SK-N-SH treated with all-trans-retinoic acid at 6 μM for 48 hours (cell line): ENCODE measurements around the gene ICA1.

Source experiments
- ATAC-seq: fragments of 200-7000 bp; cut with Tn5 transposase; 3 replicates; pipeline ENCODE4 v1.9.1; 2020; ENCODE audit warnings: mild to moderate bottlenecking, moderate library complexity
- BACH2 ChIP-seq: fragments of 250-450 bp; sonication (Bioruptor Pico); IDR thresholded peaks from 2 replicates; pipeline ENCODE4 v1.9.0; 2021; ENCODE audit warnings: mild to moderate bottlenecking, borderline replicate concordance
- CREB5 ChIP-seq: fragments of 250-450 bp; sonication (Bioruptor Pico); IDR thresholded peaks from 2 replicates; pipeline ENCODE4 v1.5.1; 2020; ENCODE audit warnings: low read depth, mild to moderate bottlenecking, moderate library complexity
- CSDC2 ChIP-seq: fragments of 250-450 bp; sonication (Bioruptor Pico); IDR thresholded peaks from 2 replicates; pipeline ENCODE4 v1.5.0; 2020; ENCODE audit warnings: mild to moderate bottlenecking, moderate library complexity
- ESRRG ChIP-seq: fragments of 250-450 bp; sonication (Bioruptor Pico); IDR thresholded peaks from 2 replicates; pipeline ENCODE4 v1.6.1; 2021; ENCODE audit warnings: mild to moderate bottlenecking
- GLIS3 ChIP-seq: fragments of 250-450 bp; sonication (Bioruptor Pico); IDR thresholded peaks from 2 replicates; pipeline ENCODE4 v1.5.0; 2020; ENCODE audit warnings: mild to moderate bottlenecking, moderate library complexity
- ISL1 ChIP-seq: fragments of 250-450 bp; sonication (Bioruptor Pico); IDR thresholded peaks from 2 replicates; pipeline ENCODE4 v2.1.2; 2022; ENCODE audit warnings: mild to moderate bottlenecking, moderate library complexity
- OSR1 ChIP-seq: fragments of 250-450 bp; sonication (Bioruptor Pico); IDR thresholded peaks from 2 replicates; pipeline ENCODE4 v1.8.0; 2022; ENCODE audit warnings: moderate library complexity, mild to moderate bottlenecking, inconsistent platforms
- PPARA ChIP-seq: fragments of 250-450 bp; sonication (Bioruptor Pico); IDR thresholded peaks from 2 replicates; pipeline ENCODE4 v1.5.0; 2020; ENCODE audit warnings: mild to moderate bottlenecking, borderline replicate concordance
- RARB ChIP-seq: fragments of 250-450 bp; sonication (Bioruptor Pico); IDR thresholded peaks from 2 replicates; pipeline ENCODE4 v1.8.0; 2021; ENCODE audit warnings: mild to moderate bottlenecking, moderate library complexity
- TCF4 ChIP-seq: fragments of 250-450 bp; sonication (Bioruptor Pico); IDR thresholded peaks from 2 replicates; pipeline ENCODE4 v1.8.0; 2021; ENCODE audit warnings: mild to moderate bottlenecking, moderate library complexity, borderline replicate concordance
- TSHZ2 ChIP-seq: fragments of 250-450 bp; sonication (Bioruptor Pico); IDR thresholded peaks from 2 replicates; pipeline ENCODE4 v1.5.0; 2020; ENCODE audit warnings: mild to moderate bottlenecking, moderate library complexity
- ZC3H10 ChIP-seq: fragments of 250-450 bp; sonication (Bioruptor Pico); IDR thresholded peaks from 2 replicates; pipeline ENCODE4 v1.5.1; 2021; ENCODE audit warnings: mild to moderate bottlenecking, moderate library complexity
- ZFP30 ChIP-seq: fragments of 450-650 bp; formaldehyde crosslinking; IDR thresholded peaks from 2 replicates; pipeline ENCODE4 v1.5.0; 2022; ENCODE audit warnings: mild to moderate bottlenecking, moderate library complexity
- ZNF70 ChIP-seq: fragments of 450-650 bp; formaldehyde crosslinking; IDR thresholded peaks from 2 replicates; pipeline ENCODE4 v1.5.0; 2020; ENCODE audit warnings: mild to moderate bottlenecking, moderate library complexity
- ZNF8 ChIP-seq: fragments of 450-650 bp; formaldehyde crosslinking; IDR thresholded peaks from 2 replicates; pipeline ENCODE4 v1.5.0; 2020; ENCODE audit warnings: mild to moderate bottlenecking, moderate library complexity
- TF ChIP-seq, protein P1 (sequence below): fragments of 250-450 bp; sonication (Bioruptor Pico); IDR thresholded peaks from 2 replicates; pipeline ENCODE4 v1.8.0; 2020; ENCODE audit warnings: mild to moderate bottlenecking, moderate library complexity, borderline replicate concordance
- TF ChIP-seq, protein P2 (sequence below): fragments of 250-450 bp; sonication (Bioruptor Pico); IDR thresholded peaks from 2 replicates; pipeline ENCODE4 v1.8.0; 2021; ENCODE audit warnings: low read depth, mild to moderate bottlenecking, moderate library complexity, borderline replicate concordance
- TF ChIP-seq, protein P3 (sequence below): fragments of 250-450 bp; sonication (Bioruptor Pico); IDR thresholded peaks from 2 replicates; pipeline ENCODE4 v1.5.1; 2021; ENCODE audit warnings: mild to moderate bottlenecking, moderate library complexity

The ICA1 gene

GRCh38 chr7:8133188-8133848 lies 128.6 kb downstream of the ICA1 start:
- ATAC-seq = no peak
- no peak for TF ChIP-seq ISL1 (CRISPR knock-in tag)
- TF ChIP-seq ZFP30 (CRISPR knock-in tag) = no peak
- TF ChIP-seq OSR1 (CRISPR knock-in tag) = no peak
- TF ChIP-seq PPARA (CRISPR knock-in tag) = no peak
- TF ChIP-seq RARB = no peak

GRCh38 chr7:8131694-8132605 lies 130.0 kb downstream of the ICA1 start:
- no peak for TF ChIP-seq CSDC2 (CRISPR knock-in tag)
- TF ChIP-seq ZFP30 (CRISPR knock-in tag) = no peak
- TF ChIP-seq, protein P1, sequence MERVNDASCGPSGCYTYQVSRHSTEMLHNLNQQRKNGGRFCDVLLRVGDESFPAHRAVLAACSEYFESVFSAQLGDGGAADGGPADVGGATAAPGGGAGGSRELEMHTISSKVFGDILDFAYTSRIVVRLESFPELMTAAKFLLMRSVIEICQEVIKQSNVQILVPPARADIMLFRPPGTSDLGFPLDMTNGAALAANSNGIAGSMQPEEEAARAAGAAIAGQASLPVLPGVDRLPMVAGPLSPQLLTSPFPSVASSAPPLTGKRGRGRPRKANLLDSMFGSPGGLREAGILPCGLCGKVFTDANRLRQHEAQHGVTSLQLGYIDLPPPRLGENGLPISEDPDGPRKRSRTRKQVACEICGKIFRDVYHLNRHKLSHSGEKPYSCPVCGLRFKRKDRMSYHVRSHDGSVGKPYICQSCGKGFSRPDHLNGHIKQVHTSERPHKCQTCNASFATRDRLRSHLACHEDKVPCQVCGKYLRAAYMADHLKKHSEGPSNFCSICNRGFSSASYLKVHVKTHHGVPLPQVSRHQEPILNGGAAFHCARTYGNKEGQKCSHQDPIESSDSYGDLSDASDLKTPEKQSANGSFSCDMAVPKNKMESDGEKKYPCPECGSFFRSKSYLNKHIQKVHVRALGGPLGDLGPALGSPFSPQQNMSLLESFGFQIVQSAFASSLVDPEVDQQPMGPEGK (CRISPR knock-in tag) = no peak
- no peak for TF ChIP-seq RARB
- TF ChIP-seq BACH2 (CRISPR knock-in tag) = no peak

GRCh38 chr7:8130663-8131062 lies 131.3 kb downstream of the ICA1 start:
- TF ChIP-seq OSR1 (CRISPR knock-in tag) (no peak), ZFP30 (CRISPR knock-in tag) (no peak), ZNF70 (no peak), RARB (no peak), TSHZ2 (CRISPR knock-in tag) (no peak), GLIS3 (no peak), TCF4 (CRISPR knock-in tag) (no peak), ZC3H10 (CRISPR knock-in tag) (no peak), ISL1 (CRISPR knock-in tag) (no peak), PPARA (CRISPR knock-in tag) (no peak)
- TF ChIP-seq, protein P1 (CRISPR knock-in tag) = no peak
- TF ChIP-seq, all 23 proteins: peak for 0
- ATAC-seq = no peak

More at GRCh38 chr7:8131694-8132605, 130.0 kb downstream of the ICA1 start:
- no peak for ATAC-seq

- ATAC-seq = no peak
- TF ChIP-seq ZNF8 (no peak), ZFP30 (CRISPR knock-in tag) (no peak), CSDC2 (CRISPR knock-in tag) (no peak), ESRRG (CRISPR knock-in tag) (no peak), OSR1 (CRISPR knock-in tag) (no peak), CREB5 (CRISPR knock-in tag) (no peak), RARB (no peak)
- TF ChIP-seq, protein P1 (CRISPR knock-in tag) = no peak
- TF ChIP-seq, protein P2, sequence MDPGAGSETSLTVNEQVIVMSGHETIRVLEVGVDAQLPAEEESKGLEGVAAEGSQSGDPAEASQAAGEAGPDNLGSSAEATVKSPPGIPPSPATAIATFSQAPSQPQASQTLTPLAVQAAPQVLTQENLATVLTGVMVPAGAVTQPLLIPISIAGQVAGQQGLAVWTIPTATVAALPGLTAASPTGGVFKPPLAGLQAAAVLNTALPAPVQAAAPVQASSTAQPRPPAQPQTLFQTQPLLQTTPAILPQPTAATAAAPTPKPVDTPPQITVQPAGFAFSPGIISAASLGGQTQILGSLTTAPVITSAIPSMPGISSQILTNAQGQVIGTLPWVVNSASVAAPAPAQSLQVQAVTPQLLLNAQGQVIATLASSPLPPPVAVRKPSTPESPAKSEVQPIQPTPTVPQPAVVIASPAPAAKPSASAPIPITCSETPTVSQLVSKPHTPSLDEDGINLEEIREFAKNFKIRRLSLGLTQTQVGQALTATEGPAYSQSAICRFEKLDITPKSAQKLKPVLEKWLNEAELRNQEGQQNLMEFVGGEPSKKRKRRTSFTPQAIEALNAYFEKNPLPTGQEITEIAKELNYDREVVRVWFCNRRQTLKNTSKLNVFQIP (CRISPR knock-in tag) = no peak
- TF ChIP-seq, protein P3, sequence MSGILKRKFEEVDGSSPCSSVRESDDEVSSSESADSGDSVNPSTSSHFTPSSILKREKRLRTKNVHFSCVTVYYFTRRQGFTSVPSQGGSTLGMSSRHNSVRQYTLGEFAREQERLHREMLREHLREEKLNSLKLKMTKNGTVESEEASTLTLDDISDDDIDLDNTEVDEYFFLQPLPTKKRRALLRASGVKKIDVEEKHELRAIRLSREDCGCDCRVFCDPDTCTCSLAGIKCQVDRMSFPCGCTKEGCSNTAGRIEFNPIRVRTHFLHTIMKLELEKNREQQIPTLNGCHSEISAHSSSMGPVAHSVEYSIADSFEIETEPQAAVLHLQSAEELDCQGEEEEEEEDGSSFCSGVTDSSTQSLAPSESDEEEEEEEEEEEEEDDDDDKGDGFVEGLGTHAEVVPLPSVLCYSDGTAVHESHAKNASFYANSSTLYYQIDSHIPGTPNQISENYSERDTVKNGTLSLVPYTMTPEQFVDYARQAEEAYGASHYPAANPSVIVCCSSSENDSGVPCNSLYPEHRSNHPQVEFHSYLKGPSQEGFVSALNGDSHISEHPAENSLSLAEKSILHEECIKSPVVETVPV = no peak
Observed at GRCh38 chr7:8129318-8129659, 132.7 kb downstream of the ICA1 start.
